Purkinje cell (primary cell): ENCODE measurements around the gene GPR89A. TPM values are rescaled to one million over a fixed set of nuclear protein-coding genes. Genes with fewer than 3 reads are reported as not detected.

ENCODE experiments used
- polyA plus RNA-seq: library from polyadenylated mRNA; unstranded; fragments of >200 nt; fragmentation: Nextera tagmentation; gene quantifications from 2 replicates; pipeline ENCODE4 v1.2.1, GENCODE V29; 2014

The GPR89A gene
- 85.3 and 85.5 TPM in 2 replicates for polyA plus RNA-seq

GRCh38 chr1:145607833-145608733 is at the start of gene GPR89A:
Gene GPR89A (plus strand): TSS chr1:145607988. CDS start chr1:145608134, 146 bp downstream.

GRCh38 chr1:145707183-145707867 is 99.5 kb downstream of the GPR89A start, which contains the start of gene PDZK1:
Gene PDZK1 (minus strand): TSS chr1:145707368. CDS start chr1:145688021, 19,347 bp downstream.

GRCh38 chr1:145719230-145720079 is 111.7 kb downstream of the GPR89A start, which contains the start of gene CD160:
Gene CD160 (plus strand): TSS chr1:145719499. CDS start chr1:145728328, 8,829 bp downstream.

Other genes with a start within 250 kb of the GPR89A start
- gene NBPF20, start 182.4 kb upstream of the GPR89A start, polyA plus RNA-seq, result 0.07 and 0.08 TPM in 2 replicates
- 5.2 and 14.3 TPM in 2 replicates for gene PDZK1, start 99.4 kb downstream of the GPR89A start, polyA plus RNA-seq
- 1.3 and 1.9 TPM in 2 replicates for gene CD160, start 111.5 kb downstream of the GPR89A start, polyA plus RNA-seq
- gene RNF115, start 216.1 kb downstream of the GPR89A start, polyA plus RNA-seq, result 23.5 and 29.4 TPM in 2 replicates
- 19.4 and 20.0 TPM in 2 replicates for gene POLR3C, start 216.2 kb downstream of the GPR89A start, polyA plus RNA-seq
- 3.6 and 6.9 TPM in 2 replicates for gene NUDT17, start 237.6 kb downstream of the GPR89A start, polyA plus RNA-seq